Limb (tissue), 2 donors: Measurements from ENCODE around the gene EIF2D.
A peak's percentile ranks its signal among the peaks of the same experiment; 100 is the strongest.
"Not testable (repeated sequence)": the region's sequence is repeated elsewhere in the genome, so short reads cannot be mapped to it uniquely, and the experiment has no call there.

ENCODE experiments used
- DNase-seq, 2 donors: peaks; one replicate each; pipeline ENCODE4 v3.0.0-alpha.2; 2016; ENCODE audit errors: extremely low spot score in 2 of 2

EIF2D gene

GRCh38 chr1:206635978-206636345 is 23.7 kb upstream of the EIF2D start:
- no peak for DNase-seq

GRCh38 chr1:206635080-206635977 is 23.1 kb upstream of the EIF2D start, which contains the start of gene DYRK3:
Gene DYRK3 (plus strand): TSS chr1:206635536. CDS start chr1:206635704, 168 bp downstream.
- DNase-seq = peak; percentile 88 to 95

DNA sequence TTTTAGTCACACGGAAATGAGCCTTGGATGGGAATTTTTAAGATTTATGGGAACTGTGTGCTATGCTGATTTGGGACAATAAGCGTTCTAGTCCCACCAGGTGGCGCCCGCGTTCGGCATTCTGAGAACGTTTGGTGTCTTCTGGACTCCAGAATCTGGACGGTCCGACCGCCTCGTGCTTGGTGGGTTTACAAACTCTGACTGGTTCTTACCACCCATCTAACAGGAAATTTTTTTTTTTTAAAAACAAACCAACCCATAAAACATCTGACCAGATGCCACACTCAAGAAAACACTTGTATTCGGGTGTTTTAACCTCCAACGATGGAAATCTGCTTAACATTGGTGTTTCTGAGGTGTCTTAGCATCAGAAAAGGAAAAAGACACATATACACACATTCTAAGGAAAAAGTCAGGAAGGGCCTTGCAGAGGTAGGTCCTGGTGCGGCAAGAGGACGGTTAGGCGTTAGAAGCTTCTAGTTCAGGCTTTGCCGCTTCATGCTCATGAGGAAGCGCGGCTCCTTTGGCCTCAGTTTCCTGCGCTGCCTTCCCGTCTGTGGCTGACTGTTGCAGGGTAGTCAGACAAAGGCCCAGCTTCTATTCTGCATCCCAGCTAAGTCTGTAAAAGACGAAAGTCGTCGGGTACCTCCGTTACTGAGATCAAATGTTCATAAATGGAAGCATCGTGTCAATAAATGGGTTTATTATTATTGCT is 22.3 kb upstream of the EIF2D start:
- DNase-seq = peak; percentile 89 to 90

- no peak for DNase-seq
Observed at GRCh38 chr1:206633708-206634121, 21.4 kb upstream of the EIF2D start.

GRCh38 chr1:206631085-206631509 is 18.8 kb upstream of the EIF2D start:
- peak; percentile 62 to 76 for DNase-seq

DNA sequence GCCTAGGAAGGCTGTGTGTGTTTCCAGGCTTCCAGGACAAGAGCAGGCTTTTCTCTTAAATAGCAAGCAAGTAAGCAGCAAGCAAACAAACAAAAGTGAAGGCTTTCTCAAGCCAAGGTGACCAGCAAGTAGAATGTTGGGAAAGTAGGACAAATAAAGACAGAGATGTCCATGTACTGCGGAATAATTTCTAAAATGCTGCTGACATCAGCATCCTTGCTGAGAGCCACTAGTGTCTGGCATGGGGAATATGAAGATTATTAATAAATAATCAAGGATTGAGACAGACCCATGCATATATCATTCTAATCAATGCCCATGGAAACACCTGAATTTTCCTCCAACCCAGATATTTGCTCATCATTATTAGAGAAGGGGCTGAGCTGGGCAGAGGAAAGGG is 16.7 kb upstream of the EIF2D start:
- no peak for DNase-seq

GRCh38 chr1:206626396-206626795 is 14.1 kb upstream of the EIF2D start:
- not testable (repeated sequence) for DNase-seq

DNA sequence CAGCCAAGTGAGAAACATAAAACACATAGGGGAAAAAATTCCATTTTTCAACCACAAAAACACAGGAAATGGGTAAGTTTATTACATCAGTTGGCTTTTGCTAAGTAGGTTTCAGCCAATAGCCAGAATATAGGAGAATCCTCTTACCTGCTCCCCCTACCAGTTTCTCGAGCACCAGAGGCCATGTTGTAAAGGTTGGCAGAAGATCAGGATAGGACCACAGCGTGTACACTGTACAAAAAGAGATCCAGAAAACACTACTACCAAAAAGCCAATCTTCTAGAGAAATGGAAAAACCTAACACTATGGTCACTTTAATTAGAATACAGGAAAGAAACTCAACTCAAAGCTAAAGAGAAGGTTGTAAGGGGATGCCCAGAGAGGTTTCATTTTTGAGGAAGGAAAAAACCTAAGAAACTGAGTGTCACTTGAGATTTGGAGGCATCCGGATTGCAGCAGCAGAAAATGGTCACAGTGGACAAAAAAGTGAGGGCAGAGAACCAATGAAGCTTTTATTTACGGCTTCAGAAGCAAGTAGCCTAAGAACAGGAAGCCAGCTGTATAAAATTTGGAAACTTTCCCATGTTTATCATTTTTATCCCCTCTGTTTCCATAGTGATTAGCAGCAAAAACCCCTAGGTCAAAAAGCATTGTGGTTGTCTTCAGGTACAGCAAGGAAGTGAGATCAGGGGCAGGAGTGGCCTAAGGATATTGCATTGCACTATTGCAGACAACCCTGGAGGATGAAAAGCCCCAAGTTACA is 2.9 kb downstream of the EIF2D start:
- no peak for DNase-seq

GRCh38 chr1:206608108-206608698 is 4.1 kb downstream of the EIF2D start:
- peak; percentile 13 to 45 for DNase-seq

- no peak for DNase-seq
Observed at GRCh38 chr1:206606867-206607266, 5.4 kb downstream of the EIF2D start.

- no peak for DNase-seq
Observed at GRCh38 chr1:206604861-206605260, 7.4 kb downstream of the EIF2D start.

DNA sequence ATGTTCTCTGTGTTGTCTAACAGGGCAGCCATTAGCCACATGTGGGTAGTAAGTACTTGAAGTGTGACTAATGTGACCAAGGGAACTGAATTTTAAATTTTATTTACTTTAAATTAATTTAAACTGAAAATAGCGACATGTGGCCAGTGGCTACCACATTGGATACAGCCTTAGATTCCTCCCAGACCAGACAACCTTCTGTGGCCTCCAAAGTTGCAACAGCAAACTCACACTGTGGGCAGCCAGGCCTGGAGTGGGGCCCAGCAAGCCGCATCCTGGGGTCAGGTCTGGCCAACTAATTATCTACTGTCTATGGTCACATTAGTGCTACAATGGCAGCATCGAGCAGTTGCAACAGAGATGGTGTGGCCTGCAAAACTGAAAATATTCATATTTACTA is 11.7 kb downstream of the EIF2D start:
- no peak for DNase-seq

- no peak for DNase-seq
Observed at GRCh38 chr1:206596319-206596666, 16.0 kb downstream of the EIF2D start.

DNA sequence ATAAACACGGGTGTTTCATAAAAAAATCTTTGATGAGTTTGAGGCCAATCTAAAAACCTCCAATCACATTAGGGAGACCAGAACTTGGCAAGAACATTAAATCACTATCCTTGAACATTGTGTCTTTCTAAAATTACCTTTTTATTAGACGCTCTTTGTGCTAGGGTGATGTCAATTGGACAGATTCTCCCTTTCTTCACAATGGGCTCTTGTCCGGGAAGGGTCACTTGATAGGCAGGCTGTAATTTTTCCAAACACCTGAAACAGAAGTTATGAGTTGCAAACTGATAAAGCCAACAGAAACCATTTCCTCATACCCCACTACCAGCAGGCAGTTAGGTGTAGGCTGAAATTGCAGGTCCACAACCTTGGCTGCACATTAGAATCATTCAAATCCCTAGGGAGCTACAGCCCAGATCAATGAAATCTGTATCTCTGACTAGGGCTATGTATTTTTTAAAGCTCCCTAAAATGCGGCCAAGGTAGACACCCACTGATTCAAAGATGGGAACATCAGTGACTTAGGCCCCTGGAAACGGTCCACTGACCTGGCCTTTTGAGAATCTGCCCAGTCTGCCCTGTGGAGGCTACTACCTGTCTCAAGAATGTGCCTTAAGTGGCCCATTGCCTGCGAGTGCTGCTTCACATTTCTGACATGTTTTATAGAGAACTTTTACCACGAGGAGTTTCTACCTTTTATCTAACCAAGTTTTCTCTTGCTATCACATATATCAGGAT is 16.5 kb downstream of the EIF2D start:
- no peak for DNase-seq

GRCh38 chr1:206593351-206593925 is 18.8 kb downstream of the EIF2D start:
- no peak for DNase-seq

- no peak for DNase-seq
Observed at GRCh38 chr1:206591696-206592095, 20.6 kb downstream of the EIF2D start.

DNA sequence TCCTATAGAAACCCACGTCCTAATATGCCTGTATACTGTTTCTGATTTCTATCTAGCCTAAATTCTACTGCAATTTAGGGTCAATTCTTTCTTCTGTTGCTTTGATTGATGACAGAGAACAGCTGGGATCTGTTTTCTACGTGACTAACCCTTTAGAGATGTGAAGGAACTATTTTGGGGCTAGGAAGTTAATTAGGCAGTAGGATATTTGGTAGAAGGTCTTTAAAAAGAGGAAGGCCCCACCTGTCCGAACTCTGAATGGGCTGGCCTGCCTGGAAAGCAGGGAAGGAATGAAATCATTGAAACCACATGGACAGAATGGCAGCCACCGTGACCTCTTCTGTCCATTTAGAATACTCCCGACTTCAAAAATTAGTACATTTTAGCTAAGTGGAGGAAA is 21.0 kb downstream of the EIF2D start:
- no peak for DNase-seq

GRCh38 chr1:206590025-206590758 is 22.1 kb downstream of the EIF2D start:
- no peak for DNase-seq

DNA sequence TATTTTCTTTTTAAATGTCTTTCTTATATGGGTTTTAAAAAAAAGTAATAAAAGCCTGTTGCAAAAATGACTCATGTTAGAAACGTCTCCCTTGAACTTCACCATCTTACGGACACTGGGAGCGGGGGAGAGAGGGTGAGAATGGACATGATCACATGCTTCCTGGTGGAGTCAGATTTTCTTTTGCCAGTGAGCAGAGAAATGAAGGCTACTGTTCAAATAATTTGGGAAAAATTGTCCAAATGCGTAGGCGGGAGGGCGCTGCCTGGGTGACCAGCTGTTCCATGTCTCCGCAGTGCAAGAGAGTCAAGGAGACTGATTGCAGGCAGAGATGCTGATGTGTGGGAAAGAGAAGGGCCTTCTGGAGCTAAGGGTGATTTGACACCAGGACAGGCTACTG is 23.1 kb downstream of the EIF2D start:
- no peak for DNase-seq

DNA sequence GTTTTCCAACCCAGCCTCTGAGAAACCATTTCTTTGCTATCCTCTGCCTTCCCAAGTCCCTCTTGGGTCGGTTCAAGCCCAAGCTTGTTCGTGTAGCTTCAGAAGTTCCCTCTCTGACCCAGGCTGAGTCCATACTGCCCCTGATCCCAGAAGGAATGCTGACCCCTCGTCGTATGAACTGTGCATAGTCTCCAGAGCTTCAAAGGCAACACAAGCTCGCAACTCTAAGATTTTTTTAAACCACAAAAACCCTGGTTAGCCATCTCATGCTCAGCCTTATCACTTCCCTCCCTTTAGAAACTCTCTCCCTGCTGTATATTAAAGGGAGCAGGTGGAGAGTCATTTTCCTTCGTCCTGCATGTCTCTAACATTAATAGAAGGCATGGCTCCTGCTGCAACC is 23.8 kb downstream of the EIF2D start:
- DNase-seq = no peak
